GM18858 (cell line): Measurements from ENCODE around the gene PCSK1N.
"Not testable (repeated sequence)": the region's sequence is repeated elsewhere in the genome, so short reads cannot be mapped to it uniquely, and the experiment has no call there.

Experiments
- ATAC-seq: cut with Tn5 transposase; IDR thresholded peaks from one replicate; pipeline ENCODE4 v1.9.1; 2021; ENCODE audit not compliant: unreplicated experiment

PCSK1N gene

GRCh38 chrX:48835524-48836329 is at the start of gene PCSK1N:
Gene PCSK1N (minus strand): TSS chrX:48835610. CDS start chrX:48835532, 78 bp downstream.
- ATAC-seq: no peak

GRCh38 chrX:48883729-48884128 is 48.3 kb upstream of the PCSK1N start:
- ATAC-seq: no peak

GRCh38 chrX:48876944-48877343 is 41.5 kb upstream of the PCSK1N start:
- ATAC-seq: not testable (repeated sequence)

GRCh38 chrX:48872017-48872416 is 36.6 kb upstream of the PCSK1N start:
- ATAC-seq: not testable (repeated sequence)

- no peak for ATAC-seq
These were observed 28.8 kb upstream of the PCSK1N start for GRCh38 chrX:48864210-48864609.

GRCh38 chrX:48854898-48855297 is 19.5 kb upstream of the PCSK1N start:
- no peak for ATAC-seq

GRCh38 chrX:48854121-48854804 is 18.9 kb upstream of the PCSK1N start:
- not testable (repeated sequence) for ATAC-seq

GRCh38 chrX:48853494-48853893 is 18.1 kb upstream of the PCSK1N start:
- ATAC-seq: not testable (repeated sequence)

- no peak for ATAC-seq
These were observed 17.4 kb upstream of the PCSK1N start for GRCh38 chrX:48852857-48853256.

GRCh38 chrX:48848847-48849246 is 13.4 kb upstream of the PCSK1N start:
- no peak for ATAC-seq

GRCh38 chrX:48839686-48840085 is 4.3 kb upstream of the PCSK1N start:
- ATAC-seq: no peak

- ATAC-seq: no peak
These were observed 1.1 kb downstream of the PCSK1N start for GRCh38 chrX:48834383-48834709.

GRCh38 chrX:48833542-48834138 is 1.8 kb downstream of the PCSK1N start:
- ATAC-seq: no peak

- no peak for ATAC-seq
These were observed 3.5 kb downstream of the PCSK1N start for GRCh38 chrX:48831909-48832291.

GRCh38 chrX:48831136-48831908 is 4.1 kb downstream of the PCSK1N start:
- ATAC-seq: no peak

- ATAC-seq: no peak
These were observed 6.2 kb downstream of the PCSK1N start for GRCh38 chrX:48829016-48829735.

GRCh38 chrX:48827654-48827968 is 7.8 kb downstream of the PCSK1N start:
- ATAC-seq: no peak

GRCh38 chrX:48826876-48827653 is 8.3 kb downstream of the PCSK1N start:
- ATAC-seq: no peak

- no peak for ATAC-seq
These were observed 9.1 kb downstream of the PCSK1N start, which contains the start of gene ERAS for GRCh38 chrX:48826135-48826875. Gene ERAS (plus strand): TSS chrX:48826513. CDS start chrX:48829124, 2,611 bp downstream.
